ENCODE results near the gene ADAT3.
"Not testable (repeated sequence)": the region's sequence is repeated elsewhere in the genome, so short reads cannot be mapped to it uniquely, and the experiment has no call there.

Gene ADAT3

DNA sequence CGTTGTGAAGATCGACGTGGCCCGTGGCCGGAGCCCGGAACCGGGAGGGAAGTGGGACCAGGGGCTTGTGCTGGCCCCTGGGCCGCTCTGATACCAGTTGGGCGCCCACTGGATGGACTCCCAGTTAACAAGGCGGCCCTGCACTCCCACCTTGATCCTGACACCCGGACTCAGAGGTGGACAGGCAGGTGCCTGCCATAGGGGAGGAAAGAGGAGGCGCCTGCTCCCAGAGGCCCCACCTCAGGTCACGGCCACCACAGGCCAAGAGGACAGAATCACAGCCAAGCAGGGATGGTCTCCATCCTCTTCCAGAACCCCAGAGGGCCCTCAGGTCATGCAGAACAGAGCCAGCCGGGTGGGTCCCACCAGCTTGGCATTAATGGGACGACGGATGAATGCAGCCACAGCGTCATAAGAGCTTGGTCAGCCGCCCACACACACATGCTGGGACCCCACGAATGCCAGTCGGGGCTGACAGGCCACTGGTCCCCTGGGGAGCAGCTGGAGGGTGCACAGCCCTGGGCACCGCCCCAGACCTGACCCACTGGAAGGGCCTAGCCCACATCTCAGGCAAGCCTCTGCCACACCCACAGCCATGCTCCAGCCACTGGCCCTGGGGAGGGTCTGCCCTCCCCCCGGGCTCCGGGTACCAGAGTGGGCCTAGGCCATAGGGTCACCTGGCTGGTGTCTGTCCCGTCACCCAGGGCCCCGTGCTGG is 32.2 kb upstream of the ADAT3 start:
- Histone ChIP-seq H3K27me3 (ENCODE audit: control insufficient read depth, insufficient read depth, low read length) (no peaks in the 10 kb centered on the region), H3K4me3 (ENCODE audit: low read length) (peak overlapping the region; percentile 26), H3K36me3 (ENCODE audit: control insufficient read depth, insufficient read depth, low read length) (no peaks in the 10 kb centered on the region), H3K4me1 (ENCODE audit: control insufficient read depth, insufficient read depth, low read length) (peaks cover 37% of the 10 kb centered on the region), H3K9ac (ENCODE audit: low read length) (peak overlapping the region; percentile 76), H3K9me3 (ENCODE audit: control insufficient read depth, low read length) (no peaks in the 10 kb centered on the region)

DNA sequence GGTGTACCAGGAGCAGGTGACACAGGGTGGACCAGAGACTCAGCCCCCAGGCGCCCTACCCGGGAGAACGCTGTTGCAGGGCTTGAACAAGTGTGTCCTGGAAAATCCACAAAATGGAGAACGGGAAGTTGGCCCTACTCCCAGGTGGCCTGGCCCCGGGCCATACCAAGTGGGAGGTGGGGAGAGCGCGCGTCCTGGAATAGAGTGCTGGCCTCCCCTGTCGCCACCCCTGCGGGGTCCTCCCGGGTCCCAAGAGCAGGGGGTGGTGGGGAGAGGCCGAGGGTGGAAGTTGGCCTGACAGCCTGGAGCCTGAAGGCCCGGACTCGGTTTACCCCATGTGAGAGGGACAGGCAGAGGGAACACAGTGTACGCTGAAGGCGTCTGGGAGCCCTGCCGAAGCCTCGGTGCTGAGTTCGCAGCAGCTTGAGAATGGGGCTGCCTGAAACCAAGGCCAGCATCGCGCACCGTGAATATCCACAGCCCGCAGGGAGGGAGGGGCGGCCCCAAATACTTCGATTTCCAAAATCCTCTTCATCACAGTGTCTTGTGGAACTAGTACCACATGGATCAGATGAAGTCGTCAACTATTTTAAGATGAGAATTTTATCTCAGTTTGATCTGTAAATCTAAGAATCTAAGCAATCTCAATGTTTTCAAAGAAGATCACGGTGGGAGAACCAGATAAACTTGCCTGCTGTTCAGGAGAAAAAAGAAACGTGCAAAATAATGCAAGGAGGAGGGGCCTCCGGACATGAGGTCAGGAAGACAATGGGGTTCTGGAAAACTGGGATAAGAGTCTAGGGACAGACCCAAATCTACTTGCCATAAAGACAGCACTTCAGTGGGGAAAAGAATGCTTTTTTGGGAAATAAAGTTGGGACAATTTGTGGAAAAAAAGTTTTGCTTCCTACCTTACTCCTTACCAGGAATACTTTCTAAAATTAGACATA is 31.4 kb upstream of the ADAT3 start:
- Histone ChIP-seq H3K9me3 (ENCODE audit: control insufficient read depth, low read length) (no peaks in the 10 kb centered on the region), H3K4me1 (ENCODE audit: control insufficient read depth, insufficient read depth, low read length) (peaks cover 37% of the 10 kb centered on the region), H3K9ac (ENCODE audit: low read length) (peak overlapping the region; percentile 76), H3K27me3 (ENCODE audit: control insufficient read depth, insufficient read depth, low read length) (no peaks in the 10 kb centered on the region), H3K4me3 (ENCODE audit: low read length) (peak overlapping the region; percentile 26), H3K36me3 (ENCODE audit: control insufficient read depth, insufficient read depth, low read length) (no peaks in the 10 kb centered on the region)

DNA sequence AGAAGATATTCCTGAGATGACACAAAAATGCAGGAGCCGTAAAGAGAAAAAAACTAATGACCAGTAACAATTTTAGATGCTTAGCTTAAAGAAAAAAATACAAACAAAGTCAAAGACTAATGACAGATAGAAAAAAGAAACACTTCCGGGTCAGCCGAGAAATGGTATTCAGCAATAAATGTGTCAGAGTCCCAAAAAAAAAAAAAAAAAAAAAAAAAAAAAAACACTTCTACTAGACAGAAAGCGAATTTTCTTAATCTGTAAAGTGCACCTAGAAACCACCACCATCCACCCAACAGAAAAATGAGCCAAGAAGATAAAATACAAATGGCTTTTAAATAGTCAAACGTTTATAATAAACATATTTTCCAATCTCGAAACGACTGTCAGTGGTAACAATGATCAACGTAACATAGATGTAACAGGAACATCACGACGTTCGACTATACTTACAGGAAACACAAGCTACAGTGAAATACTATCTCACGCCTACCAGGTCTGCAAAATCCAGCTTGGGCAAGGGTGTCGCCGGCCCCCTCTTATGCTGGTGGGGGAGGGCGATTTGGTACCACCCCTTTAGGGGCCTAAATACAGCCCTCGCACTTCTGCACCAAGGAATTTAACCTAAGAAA is 30.5 kb upstream of the ADAT3 start:
- Histone ChIP-seq H3K36me3 (ENCODE audit: control insufficient read depth, insufficient read depth, low read length) (no peaks in the 10 kb centered on the region), H3K4me1 (ENCODE audit: control insufficient read depth, insufficient read depth, low read length) (peaks cover 37% of the 10 kb centered on the region), H3K9me3 (ENCODE audit: control insufficient read depth, low read length) (no peaks in the 10 kb centered on the region), H3K9ac (ENCODE audit: low read length) (no peak overlapping the region), H3K4me3 (ENCODE audit: low read length) (peak overlapping the region; percentile 93), H3K27me3 (ENCODE audit: control insufficient read depth, insufficient read depth, low read length) (no peaks in the 10 kb centered on the region)

DNA sequence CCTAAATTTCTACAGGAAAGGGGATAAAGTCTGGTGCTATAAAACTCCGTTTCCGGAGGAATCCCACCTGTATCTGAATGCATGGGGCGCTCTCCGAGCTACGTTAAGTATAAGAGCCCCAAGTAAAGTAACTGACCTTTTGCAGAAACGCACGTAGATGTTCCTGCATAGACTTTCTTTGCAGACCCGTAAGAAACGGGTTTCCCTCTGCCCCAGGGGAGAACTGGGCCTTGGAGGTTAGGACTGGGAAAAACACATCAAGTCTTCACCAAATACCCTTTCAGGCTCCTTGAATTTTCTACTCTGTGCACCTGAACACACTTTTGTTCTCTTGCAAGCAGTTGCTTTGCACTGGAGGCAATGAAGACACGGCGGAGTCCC is 29.9 kb upstream of the ADAT3 start:
- Histone ChIP-seq H3K4me3 (ENCODE audit: low read length) (peak overlapping the region; percentile 93), H3K9ac (ENCODE audit: low read length) (peak overlapping the region; percentile 87), H3K4me1 (ENCODE audit: control insufficient read depth, insufficient read depth, low read length) (peaks cover 37% of the 10 kb centered on the region)
- H3K9me3 ChIP-seq (ENCODE audit: control insufficient read depth, low read length); H3K27me3 ChIP-seq (ENCODE audit: control insufficient read depth, insufficient read depth, low read length); H3K36me3 ChIP-seq (ENCODE audit: control insufficient read depth, insufficient read depth, low read length): not testable (repeated sequence)

DNA sequence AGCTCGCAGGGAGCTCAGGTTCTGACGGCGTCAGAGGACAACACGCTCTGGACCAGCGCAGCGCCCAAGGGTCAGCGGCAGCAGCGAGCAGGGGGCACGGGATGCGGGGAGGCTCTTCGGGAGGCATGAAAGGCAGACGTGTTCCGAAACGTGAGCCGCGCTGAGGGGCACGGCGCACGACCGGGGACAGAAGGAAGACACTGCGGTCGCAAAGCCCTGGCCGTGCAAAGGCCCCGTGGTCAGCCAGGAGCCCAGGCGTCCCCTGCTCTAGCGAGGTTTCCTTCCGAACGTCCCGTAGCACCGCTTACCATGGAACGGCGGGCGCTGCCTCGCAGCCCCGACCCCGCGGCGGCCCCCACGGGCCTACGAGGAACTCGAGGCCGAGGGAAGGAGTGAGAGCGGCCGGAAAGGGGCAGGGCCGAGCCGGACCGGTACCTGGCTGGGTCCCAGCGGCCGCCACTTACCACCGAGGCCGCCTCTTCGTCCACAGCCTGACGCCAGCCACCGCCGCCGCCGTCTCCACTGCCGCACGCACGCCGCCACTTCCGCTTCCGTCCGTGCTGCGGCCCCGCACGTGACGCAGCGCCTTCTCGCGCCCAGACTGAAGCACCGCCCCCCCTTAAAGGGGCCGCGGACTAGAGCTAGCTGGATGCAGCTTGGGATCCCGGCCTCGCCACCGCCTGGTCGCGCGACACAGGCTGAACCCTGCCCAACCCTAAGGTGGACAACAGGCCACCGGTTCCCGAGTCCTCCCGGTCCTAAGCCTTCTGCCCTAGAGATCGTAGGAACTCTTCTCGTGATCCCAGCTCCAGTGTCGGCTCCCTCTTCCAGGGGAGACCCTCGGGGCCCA is 29.3 kb upstream of the ADAT3 start:
- peaks cover 37% of the 10 kb centered on the region for H3K4me1 ChIP-seq (ENCODE audit: control insufficient read depth, insufficient read depth, low read length)
- H3K36me3 ChIP-seq (ENCODE audit: control insufficient read depth, insufficient read depth, low read length): no peaks in the 10 kb centered on the region
- H3K9ac ChIP-seq (ENCODE audit: low read length): peak overlapping the region; percentile 87
- H3K9me3 ChIP-seq (ENCODE audit: control insufficient read depth, low read length): no peaks in the 10 kb centered on the region
- peak overlapping the region; percentile 93 for H3K4me3 ChIP-seq (ENCODE audit: low read length)
- H3K27me3 ChIP-seq (ENCODE audit: control insufficient read depth, insufficient read depth, low read length): no peaks in the 10 kb centered on the region

DNA sequence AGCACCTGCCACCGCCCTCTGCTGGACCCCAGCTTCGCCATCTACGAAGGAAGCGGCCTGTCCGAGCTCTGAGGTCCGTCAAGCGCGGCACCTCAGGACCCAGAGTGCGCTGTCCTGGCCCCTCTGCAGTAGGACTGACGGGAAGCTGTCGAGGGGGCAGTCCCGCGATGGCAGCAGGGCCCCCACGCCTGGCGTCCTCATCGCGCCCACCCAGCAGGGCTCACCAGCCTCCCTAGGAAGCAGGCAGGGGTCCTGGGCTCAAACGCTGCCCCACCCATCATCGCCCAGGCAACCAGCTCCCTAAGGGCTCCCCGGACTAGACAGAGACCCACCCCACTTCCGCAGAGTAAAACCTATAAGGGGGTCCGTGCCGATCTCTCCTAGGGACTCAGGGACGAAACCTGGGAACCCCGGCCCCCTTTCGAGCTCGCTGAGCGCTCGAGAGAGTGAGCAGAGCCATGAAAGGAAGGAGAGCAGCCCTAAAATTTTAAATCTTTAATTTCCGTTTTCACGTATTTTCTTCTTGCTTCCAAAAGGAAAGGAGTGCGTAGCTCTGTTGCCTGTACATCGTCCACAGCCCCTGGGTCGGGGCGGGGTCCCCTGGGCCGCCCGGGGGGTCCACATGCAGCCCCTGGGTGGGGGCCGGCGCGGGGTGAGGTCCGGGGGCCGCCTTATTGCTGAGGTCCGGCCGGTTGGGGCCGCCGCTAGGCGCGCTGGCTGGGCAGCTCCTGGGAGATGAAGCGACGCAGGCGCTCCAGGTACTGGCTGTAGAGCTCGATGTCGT is 28.5 kb upstream of the ADAT3 start:
- H3K4me3 ChIP-seq (ENCODE audit: low read length); H3K9me3 ChIP-seq (ENCODE audit: control insufficient read depth, low read length); H3K36me3 ChIP-seq (ENCODE audit: control insufficient read depth, insufficient read depth, low read length); H3K27me3 ChIP-seq (ENCODE audit: control insufficient read depth, insufficient read depth, low read length): not testable (repeated sequence)
- H3K9ac ChIP-seq (ENCODE audit: low read length): peak overlapping the region; percentile 87
- H3K4me1 ChIP-seq (ENCODE audit: control insufficient read depth, insufficient read depth, low read length): peaks cover 32% of the 10 kb centered on the region

DNA sequence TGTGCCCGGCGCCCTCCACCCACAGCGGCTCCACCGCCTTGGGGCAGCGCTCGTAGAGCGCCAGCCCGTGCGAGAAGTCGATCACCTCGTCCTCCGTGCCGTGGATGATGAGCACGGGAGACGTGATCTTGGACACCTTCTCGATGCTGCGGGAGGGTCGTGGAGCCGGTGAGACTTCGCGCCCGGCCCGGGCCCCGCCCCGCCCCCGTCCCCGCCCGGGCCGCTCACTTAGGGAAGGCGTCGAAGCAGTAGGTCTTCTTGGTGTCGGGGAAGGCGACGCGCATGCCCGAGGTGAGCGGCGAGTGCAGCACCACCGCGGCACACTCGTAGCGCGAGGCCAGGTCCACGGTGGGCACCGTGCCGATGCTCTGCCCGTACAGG is 27.9 kb upstream of the ADAT3 start:
- H3K36me3 ChIP-seq (ENCODE audit: control insufficient read depth, insufficient read depth, low read length); H3K9ac ChIP-seq (ENCODE audit: low read length); H3K4me3 ChIP-seq (ENCODE audit: low read length); H3K9me3 ChIP-seq (ENCODE audit: control insufficient read depth, low read length); H3K27me3 ChIP-seq (ENCODE audit: control insufficient read depth, insufficient read depth, low read length): not testable (repeated sequence)
- peaks cover 28% of the 10 kb centered on the region for H3K4me1 ChIP-seq (ENCODE audit: control insufficient read depth, insufficient read depth, low read length)

DNA sequence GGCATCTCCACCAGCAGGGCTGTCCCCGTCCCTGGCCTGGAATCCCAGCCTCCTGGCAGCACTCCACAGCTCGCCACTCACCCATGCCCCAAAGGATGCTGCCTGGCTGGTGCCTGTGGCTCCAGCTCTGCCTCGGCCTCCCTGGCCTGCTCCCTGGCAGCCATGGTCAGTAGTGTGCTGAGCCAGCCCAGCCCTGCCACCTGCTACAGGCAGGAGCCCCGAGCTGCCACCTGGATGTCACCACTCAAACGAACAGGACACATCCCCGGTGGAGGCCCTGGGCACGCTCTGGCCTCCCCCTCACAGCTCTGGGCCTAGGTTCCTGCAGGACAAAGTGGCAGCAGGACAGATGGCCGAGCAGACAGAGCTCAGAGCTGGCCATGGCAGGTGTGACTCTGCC is 26.6 kb upstream of the ADAT3 start:
- H3K9me3 ChIP-seq (ENCODE audit: control insufficient read depth, low read length); H3K27me3 ChIP-seq (ENCODE audit: control insufficient read depth, insufficient read depth, low read length); H3K4me3 ChIP-seq (ENCODE audit: low read length); H3K36me3 ChIP-seq (ENCODE audit: control insufficient read depth, insufficient read depth, low read length); H3K9ac ChIP-seq (ENCODE audit: low read length): not testable (repeated sequence)
- H3K4me1 ChIP-seq (ENCODE audit: control insufficient read depth, insufficient read depth, low read length): peaks cover 28% of the 10 kb centered on the region

DNA sequence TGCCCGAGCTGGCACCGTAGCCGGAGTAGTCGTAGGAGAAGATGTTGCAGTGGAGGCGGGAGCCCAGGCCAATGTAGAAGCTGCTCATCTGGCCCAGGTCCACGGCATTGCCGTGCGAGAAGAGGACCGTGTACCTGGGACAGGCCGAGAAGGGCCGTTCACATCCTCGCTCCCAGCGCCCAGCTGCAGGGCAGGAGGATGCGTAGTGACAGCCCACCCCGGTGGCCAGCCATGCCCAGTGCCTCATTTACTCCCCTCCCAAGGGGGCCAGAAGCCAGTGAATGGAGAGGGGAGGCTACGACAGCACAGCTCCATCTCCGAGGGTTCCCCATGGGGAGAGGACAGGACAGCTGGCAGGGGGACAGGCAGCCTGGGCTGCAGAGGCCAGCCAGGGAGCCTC is 25.2 kb upstream of the ADAT3 start:
- not testable (repeated sequence) for H3K27me3 ChIP-seq (ENCODE audit: control insufficient read depth, insufficient read depth, low read length); H3K9me3 ChIP-seq (ENCODE audit: control insufficient read depth, low read length); H3K4me3 ChIP-seq (ENCODE audit: low read length); H3K9ac ChIP-seq (ENCODE audit: low read length); H3K36me3 ChIP-seq (ENCODE audit: control insufficient read depth, insufficient read depth, low read length)
- H3K4me1 ChIP-seq (ENCODE audit: control insufficient read depth, insufficient read depth, low read length): peaks cover 29% of the 10 kb centered on the region

DNA sequence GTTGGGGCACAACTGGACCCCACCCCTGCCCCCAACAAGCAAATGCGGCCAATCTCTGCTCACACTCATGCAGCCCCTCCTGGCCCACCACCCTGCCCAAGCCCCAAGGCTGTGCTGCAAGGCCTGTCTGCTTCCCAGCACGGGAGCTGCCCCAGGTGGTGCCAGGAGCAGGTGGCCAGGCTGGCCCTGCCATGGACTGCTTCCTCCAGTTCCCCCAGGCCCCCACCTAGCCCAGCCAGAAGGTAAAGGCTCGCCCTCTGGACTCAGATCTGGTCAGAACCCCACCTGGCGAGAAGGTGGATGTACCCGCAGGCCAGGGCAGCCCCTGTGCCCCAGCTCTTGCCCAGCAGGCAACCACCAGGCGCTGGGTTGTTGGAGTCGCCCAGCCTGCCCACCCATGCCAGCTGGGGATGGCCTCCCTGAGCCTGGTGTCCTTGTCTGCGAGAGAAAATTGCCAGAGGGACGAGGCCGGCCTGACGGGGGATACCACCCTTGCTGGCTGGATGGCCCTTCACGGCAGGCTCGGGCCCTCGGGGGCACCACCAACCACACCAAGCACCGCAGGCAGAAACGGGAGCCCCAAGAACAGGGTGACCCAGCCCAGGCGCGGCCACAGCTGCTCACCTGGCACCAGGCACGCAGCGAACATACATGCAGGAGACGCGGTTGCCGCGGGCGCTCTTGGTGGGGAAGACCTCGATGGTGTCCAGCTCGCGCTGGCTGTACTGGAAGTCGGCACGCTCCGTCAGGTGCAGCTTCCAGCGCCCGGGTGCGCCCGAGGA is 24.4 kb upstream of the ADAT3 start:
- Histone ChIP-seq H3K4me1 (ENCODE audit: control insufficient read depth, insufficient read depth, low read length) (peaks cover 29% of the 10 kb centered on the region), H3K27me3 (ENCODE audit: control insufficient read depth, insufficient read depth, low read length) (no peaks in the 10 kb centered on the region), H3K9me3 (ENCODE audit: control insufficient read depth, low read length) (no peaks in the 10 kb centered on the region), H3K36me3 (ENCODE audit: control insufficient read depth, insufficient read depth, low read length) (no peaks in the 10 kb centered on the region), H3K9ac (ENCODE audit: low read length) (no peak overlapping the region), H3K4me3 (ENCODE audit: low read length) (no peak overlapping the region)
